Caco-2 (cell line): ENCODE data around the gene DRAP1. TPM values are rescaled to one million over a fixed set of nuclear protein-coding genes. Genes with fewer than 3 reads are reported as not detected.
A peak's percentile ranks its signal among the peaks of the same experiment; 100 is the strongest.

Experiments used
- BruUV-seq: library from RNA; stranded (reverse); fragments of 400-500 nt; replicated peaks from 2 replicates; lab custom pipeline; 2021; lab: Mats Ljungman, UMichigan
- CTCF ChIA-PET: fragments of 300-600 bp; sonication (Branson Sonifier 250); formaldehyde crosslinking; loops from one replicate; lab custom pipeline; 2022; ENCODE audit warnings: antibody characterized with exemption; lab: Charles Lee
- POLR2A ChIA-PET: fragments of 300-600 bp; sonication (Branson Sonifier 250); formaldehyde crosslinking; loops from one replicate; lab custom pipeline; 2022; ENCODE audit warnings: antibody characterized with exemption; lab: Charles Lee
- DNase-seq, 2 experiments: peaks; one replicate each; pipeline versions ENCODE4 v3.0.0 to v3.0.0-alpha.2; 2020 to 2022
- H3K27me3 ChIP-seq: replicated peaks from 2 replicates; pipeline ENCODE4 v1.6.0; 2011; ENCODE audit warnings: low read length; ENCODE audit not compliant: control insufficient read depth, insufficient read depth
- H3K36me3 ChIP-seq: 2 replicates; pipeline ENCODE4 v1.5.1; 2011; ENCODE audit warnings: low read length; ENCODE audit not compliant: control insufficient read depth, insufficient read depth
- H3K4me1 ChIP-seq: fragments of 250-450 bp; sonication (Bioruptor Pico); 2 replicates; pipeline ENCODE4 v1.5.1; 2020; ENCODE audit warnings: mild to moderate bottlenecking
- H3K4me3 ChIP-seq: 2 replicates; pipeline ENCODE4 v1.5.1; 2011; ENCODE audit warnings: low read depth, mild to moderate bottlenecking, control low read depth, low read length
- H3K9me3 ChIP-seq: fragments of 250-450 bp; sonication (Bioruptor Pico); 2 replicates; pipeline ENCODE4 v1.5.1; 2020; ENCODE audit warnings: mild to moderate bottlenecking, moderate library complexity
- H3K27ac Mint-ChIP-seq: one replicate; pipeline ENCODE4 v1.8.0; 2022; ENCODE audit warnings: mixed read lengths; ENCODE audit not compliant: unreplicated experiment
- H3K27me3 Mint-ChIP-seq: one replicate; pipeline ENCODE4 v1.8.0; 2022; ENCODE audit warnings: mixed read lengths; ENCODE audit not compliant: insufficient read depth, unreplicated experiment
- H3K36me3 Mint-ChIP-seq: one replicate; pipeline ENCODE4 v1.8.0; 2022; ENCODE audit warnings: mild to moderate bottlenecking, mixed read lengths; ENCODE audit not compliant: insufficient read depth, unreplicated experiment
- H3K4me1 Mint-ChIP-seq: one replicate; pipeline ENCODE4 v1.8.0; 2022; ENCODE audit warnings: low read depth, mixed read lengths; ENCODE audit not compliant: unreplicated experiment
- H3K4me3 Mint-ChIP-seq: one replicate; pipeline ENCODE4 v1.8.0; 2022; ENCODE audit warnings: mild to moderate bottlenecking, moderate library complexity, mixed read lengths; ENCODE audit not compliant: unreplicated experiment
- H3K9me3 Mint-ChIP-seq: one replicate; pipeline ENCODE4 v1.8.0; 2022; ENCODE audit warnings: mixed read lengths; ENCODE audit not compliant: unreplicated experiment
- intact Hi-C: fragments of 100-400 bp; cut with micrococcal nuclease; formaldehyde crosslinking; loops from one replicate; pipeline ENCODE4 v1.10.0; 2022; ENCODE audit not compliant: unreplicated experiment
- total RNA-seq: library from RNA; stranded (reverse); gene quantifications from 2 replicates; pipeline ENCODE4 v1.2.3, GENCODE V29; 2022
- TF ChIP-seq, protein P1 (sequence below), 2 experiments: fragments of 200-600 bp in 1 of 2; IDR thresholded peaks; 1 replicate in 1 of 2; 2 replicates in 1 of 2; pipeline versions ENCODE4 v1.5.1 to v1.8.0; 2011 to 2022; ENCODE audit warnings: antibody characterized with exemption in 1 of 2, control low read depth in 1 of 2, inconsistent platforms in 1 of 2, low read depth in 1 of 2, low read length in 1 of 2, mild to moderate bottlenecking in 1 of 2, moderate library complexity in 1 of 2; ENCODE audit not compliant: insufficient read depth in 1 of 2, severe bottlenecking in 1 of 2, unreplicated experiment in 1 of 2

The DRAP1 gene
- total RNA-seq, 1 experiment from 2014 or later: 91.0 TPM

DNA sequence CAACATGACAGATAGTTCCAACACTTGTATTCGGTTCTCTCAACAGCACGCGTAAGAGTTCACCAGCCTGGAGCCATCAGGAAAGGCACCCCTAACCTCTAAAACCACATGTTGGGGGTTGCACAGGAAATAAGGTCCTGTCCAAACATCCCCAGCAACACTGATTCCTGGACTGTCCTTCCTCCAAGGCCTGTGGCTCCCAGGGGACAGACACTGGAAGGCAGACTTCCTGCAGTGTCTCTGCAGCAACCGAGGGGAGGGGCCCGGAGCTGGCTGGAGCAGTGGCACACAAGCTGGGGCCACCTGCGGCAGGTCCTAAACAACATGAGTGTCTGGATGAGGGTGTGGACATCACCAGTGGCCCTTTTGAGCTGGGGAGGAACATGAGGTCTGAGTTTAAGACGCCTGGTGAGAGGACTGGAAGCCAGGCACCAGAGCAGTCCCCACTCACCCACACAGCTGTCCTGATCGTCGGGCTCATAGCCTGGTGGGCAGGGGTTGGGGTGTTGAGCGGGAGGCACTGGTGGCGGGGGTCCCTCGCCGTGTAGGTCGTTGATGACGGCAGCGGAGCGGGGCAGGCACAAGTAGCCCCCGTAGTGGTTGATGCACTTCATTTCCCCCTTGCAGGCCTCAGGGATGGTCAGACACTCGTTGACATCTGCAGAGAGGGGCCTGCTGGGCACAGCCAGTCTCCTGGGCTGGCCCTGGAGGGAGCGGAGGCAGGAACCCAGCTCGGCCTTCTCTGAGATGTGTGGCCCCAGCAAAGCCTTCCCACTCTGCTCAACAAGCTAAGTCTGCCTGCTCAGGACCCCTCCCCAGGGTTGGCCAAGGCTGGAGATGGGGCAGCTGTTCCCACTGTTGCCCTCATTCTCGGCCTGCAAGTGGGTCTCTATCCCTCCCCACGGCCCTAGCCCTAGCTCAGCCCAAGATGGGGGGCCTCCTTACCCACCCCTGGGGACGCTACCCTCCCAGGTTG is 48.2 kb upstream of the DRAP1 start:
- peaks cover 30% of the 10 kb centered on the region for H3K36me3 Mint-ChIP-seq
- peak overlapping the region; percentile 9 for H3K27ac Mint-ChIP-seq
- no peaks in the 10 kb centered on the region for H3K9me3 ChIP-seq
- TF ChIP-seq, protein P1, sequence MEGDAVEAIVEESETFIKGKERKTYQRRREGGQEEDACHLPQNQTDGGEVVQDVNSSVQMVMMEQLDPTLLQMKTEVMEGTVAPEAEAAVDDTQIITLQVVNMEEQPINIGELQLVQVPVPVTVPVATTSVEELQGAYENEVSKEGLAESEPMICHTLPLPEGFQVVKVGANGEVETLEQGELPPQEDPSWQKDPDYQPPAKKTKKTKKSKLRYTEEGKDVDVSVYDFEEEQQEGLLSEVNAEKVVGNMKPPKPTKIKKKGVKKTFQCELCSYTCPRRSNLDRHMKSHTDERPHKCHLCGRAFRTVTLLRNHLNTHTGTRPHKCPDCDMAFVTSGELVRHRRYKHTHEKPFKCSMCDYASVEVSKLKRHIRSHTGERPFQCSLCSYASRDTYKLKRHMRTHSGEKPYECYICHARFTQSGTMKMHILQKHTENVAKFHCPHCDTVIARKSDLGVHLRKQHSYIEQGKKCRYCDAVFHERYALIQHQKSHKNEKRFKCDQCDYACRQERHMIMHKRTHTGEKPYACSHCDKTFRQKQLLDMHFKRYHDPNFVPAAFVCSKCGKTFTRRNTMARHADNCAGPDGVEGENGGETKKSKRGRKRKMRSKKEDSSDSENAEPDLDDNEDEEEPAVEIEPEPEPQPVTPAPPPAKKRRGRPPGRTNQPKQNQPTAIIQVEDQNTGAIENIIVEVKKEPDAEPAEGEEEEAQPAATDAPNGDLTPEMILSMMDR (IDR thresholded peaks at IDR 0.05; ENCODE audit: insufficient read depth in 1 of 2, low read depth in 1 of 2, low read length in 1 of 2, severe bottlenecking in 1 of 2, unreplicated experiment in 1 of 2): no peak
- no TSS peak for BruUV-seq
- H3K36me3 ChIP-seq: no peaks in the 10 kb centered on the region
- H3K4me1 ChIP-seq: 0 out of 2 replicates have a peak, but pooled peaks cover 3% of the 10 kb centered on the region
- H3K4me3 Mint-ChIP-seq: no peak overlapping the region
- no peak overlapping the region for H3K4me3 ChIP-seq
- intact Hi-C loops: no loop called here
- no peaks in the 10 kb centered on the region for H3K9me3 Mint-ChIP-seq
- ChIA-PET POLR2A (interaction anchor here (0.5 to 1.9 kb wide), 4 partner anchors 11 to 1110 kb away, joined by 3 to 10 read pairs (median 4); partner anchors contain the start of genes KAT5 and MUS81), CTCF (interaction anchor here (0.6 to 4.3 kb wide), 4 partner anchors 11 to 151 kb away, joined by 3 to 39 read pairs (median 22); partner anchors contain the start of genes FIBP, MUS81 and RNASEH2C)
- peaks cover 6% of the 10 kb centered on the region for H3K4me1 Mint-ChIP-seq
- no peaks in the 10 kb centered on the region for H3K27me3 ChIP-seq
- no peak for DNase-seq
- H3K27me3 Mint-ChIP-seq: no peaks in the 10 kb centered on the region

DNA sequence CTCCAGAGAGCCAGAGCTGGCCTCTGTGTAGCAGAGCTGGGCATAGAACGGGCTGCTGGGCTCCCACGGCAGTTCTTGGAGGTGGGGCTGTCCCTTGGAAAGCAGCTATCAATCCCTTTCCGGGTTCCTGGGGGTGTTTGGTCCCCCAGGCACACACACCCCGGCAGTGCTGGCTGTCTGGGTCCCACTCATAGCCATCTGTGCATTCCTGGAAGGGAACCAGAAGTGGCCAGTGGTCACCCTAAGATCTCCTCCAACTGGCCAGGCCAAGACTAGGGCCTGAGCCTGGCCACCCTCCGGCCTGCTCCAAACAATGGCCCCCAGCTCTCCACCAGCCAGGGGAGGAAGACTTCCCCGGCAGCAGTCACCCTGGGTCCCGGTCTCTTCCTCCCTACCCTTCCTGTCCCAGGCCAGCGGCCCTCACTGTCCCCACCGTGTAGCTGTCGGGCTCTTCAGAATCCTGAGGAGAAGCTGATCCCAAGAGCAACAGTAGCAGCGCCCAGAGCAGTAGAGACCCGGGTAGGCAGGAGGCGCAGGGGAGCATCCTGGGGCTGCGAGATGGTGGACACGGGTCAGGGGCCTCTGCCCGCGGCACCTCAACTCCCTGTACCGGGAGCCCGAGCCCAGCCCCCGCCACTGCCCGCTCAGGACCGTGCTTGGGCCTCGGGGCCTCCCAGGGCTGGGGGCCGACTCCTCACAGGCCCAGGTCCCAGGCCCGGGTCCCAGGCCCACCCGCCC is 47.2 kb upstream of the DRAP1 start:
- peak overlapping the region; percentile 29 for H3K4me3 Mint-ChIP-seq
- TF ChIP-seq, protein P1 (IDR thresholded peaks at IDR 0.05; ENCODE audit: insufficient read depth in 1 of 2, low read depth in 1 of 2, low read length in 1 of 2, severe bottlenecking in 1 of 2, unreplicated experiment in 1 of 2): no peak
- H3K4me1 Mint-ChIP-seq: peaks cover 6% of the 10 kb centered on the region
- Histone ChIP-seq H3K36me3 (no peaks in the 10 kb centered on the region), H3K9me3 (no peaks in the 10 kb centered on the region), H3K27me3 (no peaks in the 10 kb centered on the region), H3K4me3 (no peak overlapping the region), H3K4me1 (0 out of 2 replicates have a peak, but pooled peaks cover 3% of the 10 kb centered on the region)
- POLR2A ChIA-PET: interaction anchor here (0.6 to 1.9 kb wide), 2 partner anchors 12 to 30 kb away, joined by 4 to 10 read pairs; partner anchors contain the start of gene MUS81
- peaks cover 30% of the 10 kb centered on the region for H3K36me3 Mint-ChIP-seq
- DNase-seq: no peak
- H3K27me3 Mint-ChIP-seq: no peaks in the 10 kb centered on the region
- H3K27ac Mint-ChIP-seq: peak overlapping the region; percentile 9
- intact Hi-C loops: no loop called here
- H3K9me3 Mint-ChIP-seq: no peaks in the 10 kb centered on the region
- BruUV-seq: no TSS peak
- CTCF ChIA-PET: interaction anchor here (0.6 to 4.3 kb wide), 4 partner anchors 12 to 152 kb away, joined by 3 to 39 read pairs (median 22); partner anchors contain the start of genes FIBP, MUS81 and RNASEH2C
